Transverse colon (tissue), 4 donors: ENCODE results near the gene CENATAC. TPM values are rescaled to one million over a fixed set of nuclear protein-coding genes. Genes with fewer than 3 reads are reported as not detected.
A peak's percentile ranks its signal among the peaks of the same experiment; 100 is the strongest.
"Not testable (repeated sequence)": the region's sequence is repeated elsewhere in the genome, so short reads cannot be mapped to it uniquely, and the experiment has no call there.

Experiments used
- DNase-seq: peaks from one replicate; pipeline ENCODE4 v3.0.0-alpha.2; 2019
- H3K27ac ChIP-seq, 4 donors: fragments of 200-600 bp; sonication (generic); 2 replicates each; pipeline ENCODE4 v1.5.1; 2016 to 2018; ENCODE audit warnings: inconsistent platforms in 4 of 4
- H3K27me3 ChIP-seq: fragments of 200-600 bp; sonication (generic); 2 replicates; pipeline ENCODE4 v1.5.1; 2017; ENCODE audit warnings: inconsistent platforms
- H3K36me3 ChIP-seq, 4 donors: fragments of 200-600 bp; sonication (generic); 2 replicates each; pipeline ENCODE4 v1.5.1; 2017 to 2019; ENCODE audit warnings: inconsistent platforms in 4 of 4
- H3K4me1 ChIP-seq, 4 donors: fragments of 200-600 bp; sonication (generic); 2 replicates each; pipeline ENCODE4 v1.5.1; 2017 to 2020; ENCODE audit warnings: inconsistent platforms in 4 of 4
- H3K4me3 ChIP-seq, 4 donors: fragments of 200-600 bp; sonication (generic); 1 replicate in 1 of 4; 2 replicates in 3 of 4; pipeline versions ENCODE4 v1.5.1 to v1.6.1; 2017 to 2019; ENCODE audit warnings: inconsistent platforms in 4 of 4
- H3K9me3 ChIP-seq, 2 donors: fragments of 200-600 bp; sonication (generic); 2 replicates each; pipeline ENCODE4 v1.5.1; 2017 to 2019; ENCODE audit warnings: inconsistent platforms in 2 of 2
- CTCF ChIP-seq, 5 experiments: fragments of 200-600 bp in 3 of 5; fragments of 450-650 bp in 2 of 5; sonication (generic) in 3 of 5; IDR thresholded peaks; 1 replicate in 2 of 5; 2 replicates in 3 of 5; pipeline ENCODE4 v1.5.1; 2016 to 2017; ENCODE audit warnings: antibody characterized with exemption in 5 of 5, inconsistent platforms in 3 of 5, mild to moderate bottlenecking in 2 of 5, moderate library complexity in 1 of 5
- EP300 ChIP-seq: sonication (generic); formaldehyde crosslinking; IDR thresholded peaks from one replicate; pipeline ENCODE4 v1.6.1; 2017; ENCODE audit warnings: antibody characterized with exemption, low read depth
- POLR2A ChIP-seq: fragments of 450-650 bp; IDR thresholded peaks from one replicate; pipeline ENCODE4 v1.6.1; 2016; ENCODE audit warnings: antibody characterized with exemption, mild to moderate bottlenecking, moderate library complexity
- POLR2AphosphoS5 ChIP-seq, 3 donors: sonication (generic); formaldehyde crosslinking; IDR thresholded peaks; one replicate each; pipeline ENCODE4 v1.6.1; 2016; ENCODE audit warnings: antibody characterized with exemption in 3 of 3
- WGBS, 2 donors: methylation state at CpG; one replicate each; pipeline ENCODE4 v1.1.5; 2018; ENCODE audit warnings: low coverage in 1 of 2; 5-methylcytosine and 5-hydroxymethylcytosine counted together
- in situ Hi-C, 4 donors: fragments of 200-750 bp; cut with MboI; loops; one replicate each; pipeline versions ENCODE4 v1.15.0 to v1.15.1; 2017; ENCODE audit warnings: low sequenced_read_pairs in 3 of 4, low pct_ligation_motif_present in 1 of 4, low pct_unique_long_range_greater_than_20kb in 1 of 4
- intact Hi-C: fragments of 100-400 bp; cut with DNase I; formaldehyde crosslinking; loops from one replicate; pipeline ENCODE4 v1.15.1; 2023; ENCODE audit warnings: low total_unique reads
- total RNA-seq, 4 donors: library from RNA; depleted of rRNA; stranded (reverse); fragments of >200 nt; gene quantifications; one replicate each; pipeline ENCODE4 v1.1.0, GENCODE V29; 2016

Gene CENATAC
- total RNA-seq, 4 donors from 2014 or later, result 46.1 to 94.3 (median 82.2) TPM

- intact Hi-C loops (no loop called here), in situ Hi-C loops (no loop called here)
- TF ChIP-seq POLR2AphosphoS5 (IDR thresholded peaks at IDR 0.05), result no peak
- TF ChIP-seq POLR2A, result no peak
- TF ChIP-seq EP300, result no peak
- TF ChIP-seq CTCF (IDR thresholded peaks at IDR 0.05), result no peak
- Histone ChIP-seq H3K27me3 (no peaks in the 10 kb centered on the region), H3K27ac (no peak overlapping the region), H3K4me1 (peaks cover 0 to 2% (median 0%) of the 10 kb centered on the region in 4 donors), H3K36me3 (no peaks in the 10 kb centered on the region), H3K9me3 (no peaks in the 10 kb centered on the region), H3K4me3 (no peak overlapping the region)
- WGBS, 2 donors, result 84% methylated on average over 2 of the region's 2 CpGs; no CpG with 5 or more reads in 1 of the 2 donors
- no peak for DNase-seq
Observed at GRCh38 chr11:118984825-118985224, 13.1 kb upstream of the CENATAC start.

- TF ChIP-seq CTCF (IDR thresholded peaks at IDR 0.05) (no peak), POLR2AphosphoS5 (IDR thresholded peaks at IDR 0.05) (no peak), POLR2A (no peak), EP300 (no peak)
Observed at GRCh38 chr11:118988280-118988679, 9.7 kb upstream of the CENATAC start.

GRCh38 chr11:118991486-118992038 lies 6.4 kb upstream of the CENATAC start:
- in situ Hi-C loops, H3K36me3 ChIP-seq, H3K27ac ChIP-seq, intact Hi-C loops, H3K27me3 ChIP-seq, H3K9me3 ChIP-seq, H3K4me1 ChIP-seq, DNase-seq, H3K4me3 ChIP-seq: not testable (repeated sequence)
- WGBS, 2 donors, result 96% methylated on average over 44 of the region's 44 CpGs; no CpG with 5 or more reads in 1 of the 2 donors

More at GRCh38 chr11:118988280-118988679, 9.7 kb upstream of the CENATAC start:
- Histone ChIP-seq H3K27me3 (no peaks in the 10 kb centered on the region), H3K4me1 (no peaks in the 10 kb centered on the region), H3K4me3 (no peak overlapping the region), H3K27ac (no peak overlapping the region), H3K36me3 (no peaks in the 10 kb centered on the region), H3K9me3 (no peaks in the 10 kb centered on the region)
- DNase-seq, result no peak
- in situ Hi-C loops (no loop called here), intact Hi-C loops (no loop called here)
- 86 to 94% methylated on average over 3 to 5 of the region's 5 CpGs for WGBS, 2 donors

GRCh38 chr11:118996926-118997626 lies 862 bp upstream of the CENATAC start:
- in situ Hi-C loops (no loop called here), intact Hi-C loops (no loop called here)
- H3K4me3 ChIP-seq, result peak overlapping the region; percentile 44 to 82 (median 70)
- no peaks in the 10 kb centered on the region for H3K9me3 ChIP-seq
- DNase-seq, result no peak
- no peak for TF ChIP-seq EP300
- peak in 1 of 5 experiments; percentile 12 for TF ChIP-seq CTCF (IDR thresholded peaks at IDR 0.05)
- no peak for TF ChIP-seq POLR2A
- H3K27me3 ChIP-seq, result no peaks in the 10 kb centered on the region
- peak overlapping the region; percentile 82 to 91 (median 85) for H3K27ac ChIP-seq
- WGBS, 2 donors, result 19 to 20% methylated on average over 1 to 22 of the region's 22 CpGs
- peaks cover 0 to 13% (median 5%) of the 10 kb centered on the region in 4 donors for H3K36me3 ChIP-seq
- H3K4me1 ChIP-seq, result peaks cover 0 to 23% (median 16%) of the 10 kb centered on the region in 4 donors
